HL-60 (cell line): ENCODE measurements around the gene LRCH2.

Source experiments
- GABPA ChIP-seq: IDR thresholded peaks from 2 replicates; pipeline ENCODE4 v1.6.1; 2012; ENCODE audit warnings: low read depth
- POLR2AphosphoS5 ChIP-seq: IDR thresholded peaks from 2 replicates; pipeline ENCODE4 v1.6.1; 2012; ENCODE audit warnings: low read depth
- TF ChIP-seq, protein P1 (sequence below): IDR thresholded peaks from one replicate; pipeline ENCODE4 v1.5.1; 2011; ENCODE audit warnings: low read length, control low read depth, inconsistent platforms; ENCODE audit not compliant: insufficient read depth
- TF ChIP-seq, protein P2 (sequence below): IDR thresholded peaks from 2 replicates; pipeline ENCODE4 v1.6.1; 2012; ENCODE audit warnings: low read depth; ENCODE audit not compliant: insufficient replicate concordance

GRCh38 chrX:115251458-115252233, 17.8 kb upstream of the LRCH2 start:
- TF ChIP-seq, protein P1, sequence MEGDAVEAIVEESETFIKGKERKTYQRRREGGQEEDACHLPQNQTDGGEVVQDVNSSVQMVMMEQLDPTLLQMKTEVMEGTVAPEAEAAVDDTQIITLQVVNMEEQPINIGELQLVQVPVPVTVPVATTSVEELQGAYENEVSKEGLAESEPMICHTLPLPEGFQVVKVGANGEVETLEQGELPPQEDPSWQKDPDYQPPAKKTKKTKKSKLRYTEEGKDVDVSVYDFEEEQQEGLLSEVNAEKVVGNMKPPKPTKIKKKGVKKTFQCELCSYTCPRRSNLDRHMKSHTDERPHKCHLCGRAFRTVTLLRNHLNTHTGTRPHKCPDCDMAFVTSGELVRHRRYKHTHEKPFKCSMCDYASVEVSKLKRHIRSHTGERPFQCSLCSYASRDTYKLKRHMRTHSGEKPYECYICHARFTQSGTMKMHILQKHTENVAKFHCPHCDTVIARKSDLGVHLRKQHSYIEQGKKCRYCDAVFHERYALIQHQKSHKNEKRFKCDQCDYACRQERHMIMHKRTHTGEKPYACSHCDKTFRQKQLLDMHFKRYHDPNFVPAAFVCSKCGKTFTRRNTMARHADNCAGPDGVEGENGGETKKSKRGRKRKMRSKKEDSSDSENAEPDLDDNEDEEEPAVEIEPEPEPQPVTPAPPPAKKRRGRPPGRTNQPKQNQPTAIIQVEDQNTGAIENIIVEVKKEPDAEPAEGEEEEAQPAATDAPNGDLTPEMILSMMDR: no peak
- TF ChIP-seq POLR2AphosphoS5 (no peak), GABPA (no peak)
- TF ChIP-seq, protein P2, sequence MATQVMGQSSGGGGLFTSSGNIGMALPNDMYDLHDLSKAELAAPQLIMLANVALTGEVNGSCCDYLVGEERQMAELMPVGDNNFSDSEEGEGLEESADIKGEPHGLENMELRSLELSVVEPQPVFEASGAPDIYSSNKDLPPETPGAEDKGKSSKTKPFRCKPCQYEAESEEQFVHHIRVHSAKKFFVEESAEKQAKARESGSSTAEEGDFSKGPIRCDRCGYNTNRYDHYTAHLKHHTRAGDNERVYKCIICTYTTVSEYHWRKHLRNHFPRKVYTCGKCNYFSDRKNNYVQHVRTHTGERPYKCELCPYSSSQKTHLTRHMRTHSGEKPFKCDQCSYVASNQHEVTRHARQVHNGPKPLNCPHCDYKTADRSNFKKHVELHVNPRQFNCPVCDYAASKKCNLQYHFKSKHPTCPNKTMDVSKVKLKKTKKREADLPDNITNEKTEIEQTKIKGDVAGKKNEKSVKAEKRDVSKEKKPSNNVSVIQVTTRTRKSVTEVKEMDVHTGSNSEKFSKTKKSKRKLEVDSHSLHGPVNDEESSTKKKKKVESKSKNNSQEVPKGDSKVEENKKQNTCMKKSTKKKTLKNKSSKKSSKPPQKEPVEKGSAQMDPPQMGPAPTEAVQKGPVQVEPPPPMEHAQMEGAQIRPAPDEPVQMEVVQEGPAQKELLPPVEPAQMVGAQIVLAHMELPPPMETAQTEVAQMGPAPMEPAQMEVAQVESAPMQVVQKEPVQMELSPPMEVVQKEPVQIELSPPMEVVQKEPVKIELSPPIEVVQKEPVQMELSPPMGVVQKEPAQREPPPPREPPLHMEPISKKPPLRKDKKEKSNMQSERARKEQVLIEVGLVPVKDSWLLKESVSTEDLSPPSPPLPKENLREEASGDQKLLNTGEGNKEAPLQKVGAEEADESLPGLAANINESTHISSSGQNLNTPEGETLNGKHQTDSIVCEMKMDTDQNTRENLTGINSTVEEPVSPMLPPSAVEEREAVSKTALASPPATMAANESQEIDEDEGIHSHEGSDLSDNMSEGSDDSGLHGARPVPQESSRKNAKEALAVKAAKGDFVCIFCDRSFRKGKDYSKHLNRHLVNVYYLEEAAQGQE: no peak
